GM12864 (cell line): ENCODE measurements around the gene NUAK1.

ENCODE experiments used
- DNase-seq: peaks from one replicate; pipeline ENCODE4 v3.0.0-alpha.2; 2011; ENCODE audit warnings: low read depth
- H3K4me3 ChIP-seq: 2 replicates; pipeline ENCODE4 v1.5.1; 2011; ENCODE audit warnings: mild to moderate bottlenecking, low read depth, low read length, control low read depth
- CTCF ChIP-seq: IDR thresholded peaks from 2 replicates; pipeline ENCODE4 v1.5.1; 2011; ENCODE audit warnings: low read depth, mild to moderate bottlenecking, moderate library complexity, low read length, control low read depth, inconsistent platforms; ENCODE audit errors: missing control alignments

NUAK1 gene

DNA sequence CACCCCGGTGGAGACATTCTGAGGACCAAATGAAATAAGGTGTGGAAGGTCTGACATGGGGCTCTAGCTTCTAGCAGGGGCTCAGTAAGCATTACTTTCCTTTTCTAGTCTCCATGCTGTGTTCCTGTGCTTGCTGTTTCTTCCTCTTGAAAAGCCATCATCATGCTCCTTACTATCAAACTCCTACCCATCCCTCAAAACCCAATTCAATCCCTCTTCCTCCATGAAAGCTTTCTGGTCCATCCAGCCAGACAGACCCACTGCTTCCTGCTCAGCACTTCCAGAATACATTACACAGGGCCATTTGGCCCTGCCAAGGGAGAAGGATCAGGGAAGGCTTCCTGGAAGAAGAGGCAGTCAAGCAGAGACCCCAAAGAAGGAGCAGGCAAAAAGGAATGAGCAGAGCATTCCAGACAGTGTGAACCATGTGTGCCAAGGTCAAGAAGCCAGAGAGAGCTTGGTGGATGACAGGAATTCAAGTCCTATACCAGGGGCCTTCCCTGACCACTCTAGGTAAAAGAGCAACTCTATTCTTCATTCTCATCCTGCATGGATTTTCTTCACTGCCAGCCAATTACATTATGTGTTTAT is 59.5 kb downstream of the NUAK1 start:
- no peak for TF ChIP-seq CTCF
- DNase-seq = no peak
- H3K4me3 ChIP-seq = no peak overlapping the region

DNA sequence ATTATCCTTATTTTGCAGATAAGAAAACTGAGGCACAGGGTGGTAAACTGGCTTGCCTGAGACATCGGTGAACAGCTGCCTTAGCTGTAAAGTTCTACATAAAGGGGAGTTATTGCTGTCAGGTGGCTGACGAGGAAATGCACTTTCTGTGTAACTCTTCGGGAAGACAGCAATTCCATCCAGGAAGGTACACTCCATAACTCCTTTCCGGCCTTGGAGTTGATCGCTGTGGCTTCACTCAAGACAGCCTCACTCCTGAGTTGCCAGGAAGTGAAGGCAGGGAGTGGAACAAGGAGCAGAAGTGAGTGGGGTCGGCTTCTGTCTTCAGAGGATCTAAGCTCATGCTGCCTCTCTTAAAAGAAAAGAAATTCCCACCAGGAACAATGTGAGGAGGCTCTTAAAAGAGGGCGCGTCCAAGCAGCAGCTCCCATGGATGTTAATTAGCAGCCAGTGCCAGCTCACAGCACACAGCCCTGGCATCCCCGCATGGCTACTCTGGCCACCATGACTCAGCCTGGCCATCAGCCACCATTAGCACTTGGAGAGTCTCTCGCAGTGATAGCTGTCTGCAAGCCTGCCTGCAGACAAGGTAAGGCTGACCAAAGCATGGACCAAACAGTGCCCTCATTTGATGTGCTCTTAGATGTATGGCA is 60.3 kb downstream of the NUAK1 start:
- no peak for TF ChIP-seq CTCF
- H3K4me3 ChIP-seq = no peak overlapping the region
- DNase-seq = no peak

DNA sequence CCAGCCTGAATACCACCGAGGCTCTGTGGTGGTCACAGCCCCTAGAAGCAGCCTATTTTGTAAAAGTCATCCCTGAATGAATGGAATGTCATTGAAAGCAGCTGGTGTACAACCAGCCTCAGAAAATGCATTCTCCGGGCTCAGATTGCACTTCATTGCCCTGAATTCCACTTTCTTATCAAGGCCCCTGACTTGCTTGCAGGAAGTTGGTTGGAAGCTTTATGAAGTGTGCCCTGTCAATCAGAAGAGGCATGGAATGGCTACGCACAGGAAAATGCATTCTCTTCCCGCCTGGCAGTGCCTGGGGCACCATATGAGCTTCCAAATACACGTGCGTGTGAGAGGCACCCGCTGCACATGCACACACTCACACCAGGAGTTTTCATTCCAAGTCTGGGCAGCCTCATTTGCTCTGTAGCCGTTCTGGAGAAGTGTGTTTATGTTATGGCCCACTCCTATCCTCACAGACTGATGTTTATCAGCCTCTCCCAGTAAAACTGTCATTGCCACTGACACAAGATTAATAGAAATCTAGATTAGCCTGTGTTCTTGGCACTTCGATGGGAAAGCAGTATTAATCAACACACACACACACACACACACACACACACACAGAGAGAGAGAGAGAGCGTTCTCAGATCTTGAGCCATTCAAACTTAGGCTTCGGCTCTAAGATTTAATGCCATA is 63.9 kb downstream of the NUAK1 start:
- DNase-seq = no peak
- TF ChIP-seq CTCF = no peak
- H3K4me3 ChIP-seq = no peak overlapping the region

DNA sequence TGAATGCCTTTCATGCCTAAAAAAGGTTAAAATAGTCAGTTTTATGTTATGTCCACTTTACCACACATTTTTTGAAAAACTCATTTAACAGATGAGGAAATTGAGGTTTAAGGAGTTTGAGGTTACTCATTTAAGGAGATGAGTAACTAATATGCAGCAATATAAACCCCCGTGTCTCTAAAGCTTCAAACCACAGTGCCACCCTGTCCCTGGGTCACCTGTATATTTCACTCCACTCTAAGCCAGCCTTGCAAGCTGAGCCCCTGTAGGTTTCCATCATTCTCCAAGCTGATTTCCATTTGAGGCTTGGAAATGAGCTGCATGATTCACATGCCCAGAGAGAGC is 64.4 kb downstream of the NUAK1 start:
- DNase-seq = no peak
- no peak overlapping the region for H3K4me3 ChIP-seq
- no peak for TF ChIP-seq CTCF

- H3K4me3 ChIP-seq = no peak overlapping the region
- TF ChIP-seq CTCF = no peak
- DNase-seq = peak; percentile 8
Observed at GRCh38 chr12:106073179-106073578, 65.6 kb downstream of the NUAK1 start.

DNA sequence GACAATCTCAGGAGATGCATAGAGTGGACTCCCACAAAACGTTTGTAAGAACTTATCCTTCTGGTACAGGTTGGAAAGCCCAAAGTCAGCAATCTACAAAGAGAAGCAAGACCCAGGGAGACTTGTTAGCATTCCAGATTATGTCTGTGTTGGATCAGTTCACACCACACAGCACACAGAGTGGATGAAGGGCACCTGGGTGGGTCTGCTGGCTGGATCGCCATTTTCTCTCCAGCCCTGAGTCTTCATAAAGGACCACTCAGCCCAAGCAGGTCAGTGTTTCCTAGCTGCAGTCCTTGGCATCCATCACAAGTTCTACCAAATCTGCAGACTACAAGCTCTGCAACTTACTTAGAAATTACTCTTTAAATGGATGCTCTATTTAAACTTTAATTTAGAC is 66.0 kb downstream of the NUAK1 start:
- H3K4me3 ChIP-seq = no peak overlapping the region
- no peak for TF ChIP-seq CTCF
- DNase-seq = no peak
